GM23338 (cell line): ENCODE measurements around the gene JAG1. TPM values are rescaled to one million over a fixed set of nuclear protein-coding genes. Genes with fewer than 3 reads are reported as not detected.
A peak's percentile ranks its signal among the peaks of the same experiment; 100 is the strongest.

ENCODE experiments used
- ATAC-seq: fragments of 200-7000 bp; cut with Tn5 transposase; 3 replicates; pipeline ENCODE4 v1.9.1; 2020
- DNase-seq: peaks from one replicate; pipeline ENCODE4 v3.0.0-alpha.2; 2015; ENCODE audit warnings: low spot score
- H2AFZ ChIP-seq: fragments of 200-600 bp; sonication (generic); 2 replicates; pipeline ENCODE4 v1.8.0; 2016; ENCODE audit warnings: antibody characterized with exemption, mild to moderate bottlenecking, moderate library complexity
- H3F3A ChIP-seq: fragments of 200-600 bp; sonication (generic); replicated peaks from 2 replicates; pipeline ENCODE4 v1.8.0; 2017; ENCODE audit warnings: antibody characterized with exemption, mixed run types, low read depth
- H3K27ac ChIP-seq: fragments of 200-600 bp; sonication (generic); 2 replicates; pipeline ENCODE4 v1.6.1; 2016; ENCODE audit warnings: low read depth
- H3K27me3 ChIP-seq: fragments of 200-600 bp; sonication (generic); 2 replicates; pipeline ENCODE4 v1.8.0; 2016; ENCODE audit warnings: mild to moderate bottlenecking, mixed run types, moderate library complexity; ENCODE audit not compliant: insufficient read depth
- H3K36me3 ChIP-seq: fragments of 200-600 bp; sonication (generic); 2 replicates; pipeline ENCODE4 v1.8.0; 2016; ENCODE audit warnings: mild to moderate bottlenecking; ENCODE audit not compliant: insufficient read depth
- H3K4me1 ChIP-seq: fragments of 200-600 bp; sonication (generic); 2 replicates; pipeline ENCODE4 v1.8.0; 2016; ENCODE audit warnings: mild to moderate bottlenecking, moderate library complexity; ENCODE audit not compliant: insufficient read depth
- H3K4me2 ChIP-seq: fragments of 200-600 bp; sonication (generic); 2 replicates; pipeline ENCODE4 v1.7.1; 2017; ENCODE audit warnings: mixed run types
- H3K4me3 ChIP-seq: fragments of 200-600 bp; sonication (generic); 2 replicates; pipeline ENCODE4 v1.6.1; 2016; ENCODE audit warnings: mixed run types
- H3K79me2 ChIP-seq: fragments of 200-600 bp; sonication (generic); replicated peaks from 2 replicates; pipeline ENCODE4 v1.8.0; 2017; ENCODE audit warnings: mild to moderate bottlenecking; ENCODE audit not compliant: insufficient read depth
- H3K9me2 ChIP-seq: fragments of 200-600 bp; sonication (generic); 2 replicates; pipeline ENCODE4 v1.8.0; 2017; ENCODE audit not compliant: insufficient read depth
- H4K20me1 ChIP-seq: fragments of 200-600 bp; sonication (generic); replicated peaks from 2 replicates; pipeline ENCODE4 v1.8.0; 2017; ENCODE audit warnings: mild to moderate bottlenecking; ENCODE audit not compliant: insufficient read depth
- H3K27ac Mint-ChIP-seq: 2 replicates; pipeline ENCODE4 v1.8.0; 2020; ENCODE audit warnings: inconsistent platforms, mild to moderate bottlenecking, moderate library complexity, mixed read lengths
- H3K27me3 Mint-ChIP-seq: 3 replicates; pipeline ENCODE4 v1.8.0; 2022; ENCODE audit warnings: low read depth, mild to moderate bottlenecking, moderate library complexity, mixed read lengths, inconsistent platforms; ENCODE audit not compliant: insufficient read depth, poor library complexity
- H3K36me3 Mint-ChIP-seq: 3 replicates; pipeline ENCODE4 v1.8.0; 2021; ENCODE audit warnings: low read depth, mild to moderate bottlenecking, inconsistent platforms, moderate library complexity, mixed read lengths
- H3K4me1 Mint-ChIP-seq: 3 replicates; pipeline ENCODE4 v1.8.0; 2020; ENCODE audit warnings: mild to moderate bottlenecking, inconsistent platforms, mixed read lengths
- H3K4me3 Mint-ChIP-seq: 3 replicates; pipeline ENCODE4 v1.8.0; 2021; ENCODE audit warnings: moderate library complexity, mild to moderate bottlenecking, inconsistent platforms, mixed read lengths
- H3K9me3 Mint-ChIP-seq: 3 replicates; pipeline ENCODE4 v1.8.0; 2020; ENCODE audit warnings: moderate library complexity, mild to moderate bottlenecking, inconsistent platforms, mixed read lengths
- CREB1 ChIP-seq: fragments of 250-450 bp; sonication (Bioruptor Pico); IDR thresholded peaks from 2 replicates; pipeline ENCODE4 v1.5.0; 2020; ENCODE audit warnings: low read depth, mild to moderate bottlenecking, moderate library complexity
- JUNB ChIP-seq: IDR thresholded peaks from one replicate; pipeline ENCODE4 v1.6.1; 2016; ENCODE audit warnings: antibody characterized with exemption; ENCODE audit not compliant: unreplicated experiment
- NANOG ChIP-seq: IDR thresholded peaks from 2 replicates; pipeline ENCODE4 v1.6.1; 2016; ENCODE audit warnings: antibody characterized with exemption, borderline replicate concordance
- STAT1 ChIP-seq: IDR thresholded peaks from one replicate; pipeline ENCODE4 v1.6.1; 2016; ENCODE audit warnings: antibody characterized with exemption; ENCODE audit not compliant: unreplicated experiment
- ZNF331 ChIP-seq: fragments of 250-450 bp; sonication (Bioruptor Pico); IDR thresholded peaks from 2 replicates; pipeline ENCODE4 v1.5.0; 2020; ENCODE audit warnings: low read depth, mild to moderate bottlenecking, moderate library complexity
- polyA plus RNA-seq: library from polyadenylated mRNA; unstranded; fragments of >200 nt; fragmentation: Nextera tagmentation; extraction: Ambion mirVana; gene quantifications from 2 replicates; pipeline ENCODE4 v1.2.1, GENCODE V29; 2016
- total RNA-seq: library from RNA; depleted of rRNA; stranded (reverse); fragments of >200 nt; shearing (Covaris generic); gene quantifications from 2 replicates; pipeline ENCODE4 v1.2.3, GENCODE V29; 2014
- TF ChIP-seq, protein P1 (sequence below): IDR thresholded peaks from one replicate; pipeline ENCODE4 v1.6.1; 2018; ENCODE audit warnings: antibody characterized with exemption; ENCODE audit not compliant: unreplicated experiment
- TF ChIP-seq, protein P2 (sequence below): fragments of 250-450 bp; sonication (Bioruptor Pico); IDR thresholded peaks from 2 replicates; pipeline ENCODE4 v1.5.0; 2020; ENCODE audit warnings: mild to moderate bottlenecking, moderate library complexity
- TF ChIP-seq, protein P3 (sequence below): IDR thresholded peaks from 2 replicates; pipeline ENCODE4 v1.6.1; 2016; ENCODE audit warnings: antibody characterized with exemption

The JAG1 gene
- total and polyA plus RNA-seq, 2 experiments from 2014 or later: 9.7 to 46.5 TPM

DNA sequence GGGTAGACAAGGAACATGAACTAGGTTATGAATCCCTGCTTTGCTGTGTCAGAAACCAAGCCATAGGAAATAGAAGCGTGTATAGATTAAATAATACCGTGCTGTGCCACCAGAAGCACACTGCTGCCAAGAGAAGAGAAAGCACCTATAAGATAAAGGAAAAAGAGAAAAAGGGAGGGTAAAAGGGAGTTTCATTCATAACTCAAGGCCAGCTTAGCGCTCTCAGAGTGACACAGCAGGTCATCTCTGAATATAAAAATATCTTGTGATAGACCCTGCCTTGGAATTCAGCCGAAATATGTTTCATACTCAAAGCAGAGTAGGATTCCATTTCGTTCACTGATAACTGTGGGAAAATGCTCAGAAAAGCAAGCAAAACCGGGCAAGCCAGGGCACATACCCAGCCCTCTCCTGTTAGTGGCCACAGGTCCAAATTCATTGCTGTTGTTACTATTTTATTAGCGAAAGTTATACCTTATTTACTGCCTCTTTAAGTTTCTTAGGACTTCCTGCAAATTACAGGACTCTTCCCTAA lies 8.7 kb downstream of the JAG1 start (continued):
- TF ChIP-seq, protein P1, sequence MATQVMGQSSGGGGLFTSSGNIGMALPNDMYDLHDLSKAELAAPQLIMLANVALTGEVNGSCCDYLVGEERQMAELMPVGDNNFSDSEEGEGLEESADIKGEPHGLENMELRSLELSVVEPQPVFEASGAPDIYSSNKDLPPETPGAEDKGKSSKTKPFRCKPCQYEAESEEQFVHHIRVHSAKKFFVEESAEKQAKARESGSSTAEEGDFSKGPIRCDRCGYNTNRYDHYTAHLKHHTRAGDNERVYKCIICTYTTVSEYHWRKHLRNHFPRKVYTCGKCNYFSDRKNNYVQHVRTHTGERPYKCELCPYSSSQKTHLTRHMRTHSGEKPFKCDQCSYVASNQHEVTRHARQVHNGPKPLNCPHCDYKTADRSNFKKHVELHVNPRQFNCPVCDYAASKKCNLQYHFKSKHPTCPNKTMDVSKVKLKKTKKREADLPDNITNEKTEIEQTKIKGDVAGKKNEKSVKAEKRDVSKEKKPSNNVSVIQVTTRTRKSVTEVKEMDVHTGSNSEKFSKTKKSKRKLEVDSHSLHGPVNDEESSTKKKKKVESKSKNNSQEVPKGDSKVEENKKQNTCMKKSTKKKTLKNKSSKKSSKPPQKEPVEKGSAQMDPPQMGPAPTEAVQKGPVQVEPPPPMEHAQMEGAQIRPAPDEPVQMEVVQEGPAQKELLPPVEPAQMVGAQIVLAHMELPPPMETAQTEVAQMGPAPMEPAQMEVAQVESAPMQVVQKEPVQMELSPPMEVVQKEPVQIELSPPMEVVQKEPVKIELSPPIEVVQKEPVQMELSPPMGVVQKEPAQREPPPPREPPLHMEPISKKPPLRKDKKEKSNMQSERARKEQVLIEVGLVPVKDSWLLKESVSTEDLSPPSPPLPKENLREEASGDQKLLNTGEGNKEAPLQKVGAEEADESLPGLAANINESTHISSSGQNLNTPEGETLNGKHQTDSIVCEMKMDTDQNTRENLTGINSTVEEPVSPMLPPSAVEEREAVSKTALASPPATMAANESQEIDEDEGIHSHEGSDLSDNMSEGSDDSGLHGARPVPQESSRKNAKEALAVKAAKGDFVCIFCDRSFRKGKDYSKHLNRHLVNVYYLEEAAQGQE: no peak
- no peak for TF ChIP-seq ZNF331 (CRISPR knock-in tag)

DNA sequence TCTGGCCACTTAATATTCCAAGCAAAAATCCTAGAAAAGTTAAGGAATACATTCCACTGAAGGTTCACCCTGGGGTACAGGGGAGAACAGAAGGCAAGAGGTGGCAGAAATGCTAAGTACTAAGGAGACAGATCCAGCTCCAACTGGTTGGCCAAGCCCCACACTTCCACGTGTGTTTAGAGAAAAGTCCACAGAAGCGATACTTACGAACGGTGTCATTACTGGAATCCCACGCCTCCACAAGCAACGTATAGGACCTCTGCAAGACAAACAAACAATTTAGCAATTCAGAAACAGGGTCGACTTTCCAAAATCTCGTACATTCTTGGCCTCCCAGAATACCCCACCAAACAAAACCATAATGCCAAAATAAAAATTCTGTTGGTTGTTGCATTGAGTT lies 10.0 kb downstream of the JAG1 start:
- peaks cover 86% of the 10 kb centered on the region for H3K79me2 ChIP-seq
- TF ChIP-seq, protein P1: no peak
- TF ChIP-seq JUNB (no peak), NANOG (no peak), STAT1 (no peak), CREB1 (CRISPR knock-in tag) (no peak)
- TF ChIP-seq, protein P2, sequence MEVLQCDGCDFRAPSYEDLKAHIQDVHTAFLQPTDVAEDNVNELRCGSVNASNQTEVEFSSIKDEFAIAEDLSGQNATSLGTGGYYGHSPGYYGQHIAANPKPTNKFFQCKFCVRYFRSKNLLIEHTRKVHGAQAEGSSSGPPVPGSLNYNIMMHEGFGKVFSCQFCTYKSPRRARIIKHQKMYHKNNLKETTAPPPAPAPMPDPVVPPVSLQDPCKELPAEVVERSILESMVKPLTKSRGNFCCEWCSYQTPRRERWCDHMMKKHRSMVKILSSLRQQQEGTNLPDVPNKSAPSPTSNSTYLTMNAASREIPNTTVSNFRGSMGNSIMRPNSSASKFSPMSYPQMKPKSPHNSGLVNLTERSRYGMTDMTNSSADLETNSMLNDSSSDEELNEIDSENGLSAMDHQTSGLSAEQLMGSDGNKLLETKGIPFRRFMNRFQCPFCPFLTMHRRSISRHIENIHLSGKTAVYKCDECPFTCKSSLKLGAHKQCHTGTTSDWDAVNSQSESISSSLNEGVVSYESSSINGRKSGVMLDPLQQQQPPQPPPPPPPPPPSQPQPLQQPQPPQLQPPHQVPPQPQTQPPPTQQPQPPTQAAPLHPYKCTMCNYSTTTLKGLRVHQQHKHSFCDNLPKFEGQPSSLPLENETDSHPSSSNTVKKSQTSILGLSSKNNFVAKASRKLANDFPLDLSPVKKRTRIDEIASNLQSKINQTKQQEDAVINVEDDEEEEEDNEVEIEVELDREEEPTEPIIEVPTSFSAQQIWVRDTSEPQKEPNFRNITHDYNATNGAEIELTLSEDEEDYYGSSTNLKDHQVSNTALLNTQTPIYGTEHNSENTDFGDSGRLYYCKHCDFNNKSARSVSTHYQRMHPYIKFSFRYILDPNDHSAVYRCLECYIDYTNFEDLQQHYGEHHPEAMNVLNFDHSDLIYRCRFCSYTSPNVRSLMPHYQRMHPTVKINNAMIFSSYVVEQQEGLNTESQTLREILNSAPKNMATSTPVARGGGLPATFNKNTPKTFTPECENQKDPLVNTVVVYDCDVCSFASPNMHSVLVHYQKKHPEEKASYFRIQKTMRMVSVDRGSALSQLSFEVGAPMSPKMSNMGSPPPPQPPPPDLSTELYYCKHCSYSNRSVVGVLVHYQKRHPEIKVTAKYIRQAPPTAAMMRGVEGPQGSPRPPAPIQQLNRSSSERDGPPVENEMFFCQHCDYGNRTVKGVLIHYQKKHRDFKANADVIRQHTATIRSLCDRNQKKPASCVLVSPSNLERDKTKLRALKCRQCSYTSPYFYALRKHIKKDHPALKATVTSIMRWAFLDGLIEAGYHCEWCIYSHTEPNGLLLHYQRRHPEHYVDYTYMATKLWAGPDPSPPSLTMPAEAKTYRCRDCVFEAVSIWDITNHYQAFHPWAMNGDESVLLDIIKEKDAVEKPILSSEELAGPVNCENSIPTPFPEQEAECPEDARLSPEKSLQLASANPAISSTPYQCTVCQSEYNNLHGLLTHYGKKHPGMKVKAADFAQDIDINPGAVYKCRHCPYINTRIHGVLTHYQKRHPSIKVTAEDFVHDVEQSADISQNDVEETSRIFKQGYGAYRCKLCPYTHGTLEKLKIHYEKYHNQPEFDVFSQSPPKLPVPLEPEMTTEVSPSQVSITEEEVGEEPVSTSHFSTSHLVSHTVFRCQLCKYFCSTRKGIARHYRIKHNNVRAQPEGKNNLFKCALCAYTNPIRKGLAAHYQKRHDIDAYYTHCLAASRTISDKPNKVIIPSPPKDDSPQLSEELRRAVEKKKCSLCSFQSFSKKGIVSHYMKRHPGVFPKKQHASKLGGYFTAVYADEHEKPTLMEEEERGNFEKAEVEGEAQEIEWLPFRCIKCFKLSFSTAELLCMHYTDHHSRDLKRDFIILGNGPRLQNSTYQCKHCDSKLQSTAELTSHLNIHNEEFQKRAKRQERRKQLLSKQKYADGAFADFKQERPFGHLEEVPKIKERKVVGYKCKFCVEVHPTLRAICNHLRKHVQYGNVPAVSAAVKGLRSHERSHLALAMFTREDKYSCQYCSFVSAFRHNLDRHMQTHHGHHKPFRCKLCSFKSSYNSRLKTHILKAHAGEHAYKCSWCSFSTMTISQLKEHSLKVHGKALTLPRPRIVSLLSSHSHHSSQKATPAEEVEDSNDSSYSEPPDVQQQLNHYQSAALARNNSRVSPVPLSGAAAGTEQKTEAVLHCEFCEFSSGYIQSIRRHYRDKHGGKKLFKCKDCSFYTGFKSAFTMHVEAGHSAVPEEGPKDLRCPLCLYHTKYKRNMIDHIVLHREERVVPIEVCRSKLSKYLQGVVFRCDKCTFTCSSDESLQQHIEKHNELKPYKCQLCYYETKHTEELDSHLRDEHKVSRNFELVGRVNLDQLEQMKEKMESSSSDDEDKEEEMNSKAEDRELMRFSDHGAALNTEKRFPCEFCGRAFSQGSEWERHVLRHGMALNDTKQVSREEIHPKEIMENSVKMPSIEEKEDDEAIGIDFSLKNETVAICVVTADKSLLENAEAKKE: no peak
- TF ChIP-seq, protein P3, sequence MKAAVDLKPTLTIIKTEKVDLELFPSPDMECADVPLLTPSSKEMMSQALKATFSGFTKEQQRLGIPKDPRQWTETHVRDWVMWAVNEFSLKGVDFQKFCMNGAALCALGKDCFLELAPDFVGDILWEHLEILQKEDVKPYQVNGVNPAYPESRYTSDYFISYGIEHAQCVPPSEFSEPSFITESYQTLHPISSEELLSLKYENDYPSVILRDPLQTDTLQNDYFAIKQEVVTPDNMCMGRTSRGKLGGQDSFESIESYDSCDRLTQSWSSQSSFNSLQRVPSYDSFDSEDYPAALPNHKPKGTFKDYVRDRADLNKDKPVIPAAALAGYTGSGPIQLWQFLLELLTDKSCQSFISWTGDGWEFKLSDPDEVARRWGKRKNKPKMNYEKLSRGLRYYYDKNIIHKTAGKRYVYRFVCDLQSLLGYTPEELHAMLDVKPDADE: no peak

More for the DNA sequence above, 10.0 kb downstream of the JAG1 start:
- Histone ChIP-seq H3K27me3 (no peaks in the 10 kb centered on the region), H3K9me2 (no peaks in the 10 kb centered on the region), H3F3A (no peaks in the 10 kb centered on the region), H3K4me1 (peaks cover 69% of the 10 kb centered on the region), H3K4me3 (peak overlapping the region; percentile 32), H2AFZ (no peak overlapping the region), H4K20me1 (0 out of 2 replicates have a peak, but pooled peaks cover 3% of the 10 kb centered on the region), H3K27ac (peak overlapping the region; percentile 87), H3K36me3 (0 out of 2 replicates have a peak, but pooled peaks cover 4% of the 10 kb centered on the region), H3K4me2 (peak overlapping the region; percentile 56)
- peak overlapping the region; percentile 97 for H3K27ac Mint-ChIP-seq
- H3K4me1 Mint-ChIP-seq: peaks cover 90% of the 10 kb centered on the region
- DNase-seq (no peak), ATAC-seq (no peak)
- H3K4me3 Mint-ChIP-seq: peak overlapping the region; percentile 58
- peaks cover 84% of the 10 kb centered on the region for H3K36me3 Mint-ChIP-seq
- peaks cover 9% of the 10 kb centered on the region for H3K27me3 Mint-ChIP-seq
- H3K9me3 Mint-ChIP-seq: no peaks in the 10 kb centered on the region
